HepG2 (cell line): ENCODE measurements around the gene ZNF17. TPM values are rescaled to one million over a fixed set of nuclear protein-coding genes. Genes with fewer than 3 reads are reported as not detected.

Source experiments
- DZIP1 ChIP-seq: sonication (generic); formaldehyde crosslinking; IDR thresholded peaks from 2 replicates; pipeline ENCODE4 v1.5.0; 2020; ENCODE audit warnings: mild to moderate bottlenecking, missing genetic modification reagents
- JDP2 ChIP-seq: sonication (generic); formaldehyde crosslinking; IDR thresholded peaks from 2 replicates; pipeline ENCODE4 v1.8.1; 2022; ENCODE audit warnings: missing genetic modification reagents, borderline replicate concordance
- MXD3 ChIP-seq: IDR thresholded peaks from 2 replicates; pipeline ENCODE4 v1.6.1; 2016; ENCODE audit warnings: mild to moderate bottlenecking, missing biosample characterization, missing genetic modification reagents
- NFKBIZ ChIP-seq: IDR thresholded peaks from 2 replicates; pipeline ENCODE4 v1.6.1; 2018; ENCODE audit warnings: missing genetic modification reagents, missing compliant biosample characterization
- SKIL ChIP-seq: sonication (generic); formaldehyde crosslinking; IDR thresholded peaks from 2 replicates; pipeline ENCODE4 v1.8.0; 2022; ENCODE audit warnings: missing genetic modification reagents, mild to moderate bottlenecking, moderate library complexity, borderline replicate concordance
- ZBTB33 ChIP-seq: sonication (generic); formaldehyde crosslinking; IDR thresholded peaks from 2 replicates; pipeline ENCODE4 v1.4.0; 2020; ENCODE audit warnings: missing genetic modification reagents
- ZBTB38 ChIP-seq: sonication (generic); formaldehyde crosslinking; IDR thresholded peaks from 2 replicates; pipeline ENCODE4 v1.5.1; 2020; ENCODE audit warnings: mild to moderate bottlenecking, missing genetic modification reagents
- ZNF33B ChIP-seq: sonication (generic); formaldehyde crosslinking; IDR thresholded peaks from 2 replicates; pipeline ENCODE4 v1.5.1; 2020; ENCODE audit warnings: mild to moderate bottlenecking, missing genetic modification reagents
- ZNF83 ChIP-seq: sonication (generic); formaldehyde crosslinking; IDR thresholded peaks from 2 replicates; pipeline ENCODE4 v1.4.0; 2020; ENCODE audit warnings: missing genetic modification reagents, mild to moderate bottlenecking, borderline replicate concordance
- polyA plus RNA-seq, 8 experiments: library from polyadenylated mRNA; depleted of rRNA in 3 of 8; stranded (reverse) in 7 of 8; unstranded in 1 of 8; fragments of >200 nt; fragmentation: Illumina TruSeq in 4 of 8; extraction: Trizol in 4 of 8; gene quantifications; 2 replicates each; pipeline versions ENCODE4 v1.2.1 to v1.2.3, GENCODE V29; 2011 to 2016; ENCODE audit warnings: low read depth in 4 of 8, missing spikeins in 1 of 8, mixed read lengths in 1 of 8; ENCODE audit not compliant: insufficient read depth in 1 of 8
- total RNA-seq, 5 experiments: library from RNA; depleted of rRNA; stranded (reverse); fragments of >200 nt; fragmentation: Illumina TruSeq; extraction: Trizol; gene quantifications; 2 replicates each; pipeline ENCODE4 v1.2.3, GENCODE V29; 2016; ENCODE audit warnings: low read depth in 1 of 5
- TF ChIP-seq, protein P1 (sequence below): sonication (generic); formaldehyde crosslinking; conservative IDR thresholded peaks from 2 replicates; pipeline ENCODE4 v1.4.0; 2020; ENCODE audit warnings: missing genetic modification reagents
- TF ChIP-seq, protein P2 (sequence below): sonication (generic); formaldehyde crosslinking; IDR thresholded peaks from 2 replicates; pipeline ENCODE4 v1.8.1; 2023; ENCODE audit warnings: mild to moderate bottlenecking, missing genetic modification reagents
- TF ChIP-seq, protein P3 (sequence below): sonication (generic); formaldehyde crosslinking; IDR thresholded peaks from 2 replicates; pipeline ENCODE4 v1.5.0; 2020; ENCODE audit warnings: missing genetic modification reagents
- TF ChIP-seq, protein P4 (sequence below): sonication (generic); formaldehyde crosslinking; IDR thresholded peaks from 2 replicates; pipeline ENCODE4 v1.4.0; 2020; ENCODE audit warnings: mild to moderate bottlenecking, missing genetic modification reagents

Gene ZNF17
- total and polyA plus RNA-seq, 2 of the 13 experiments (the other 11 are each of a cell fraction or from before 2014, with no cell fraction given), result 3.7 to 10.1 TPM

GRCh38 chr19:57362997-57363687 is 47.8 kb upstream of the ZNF17 start, which contains the start of the genes TRAPPC2B and ZNF547 (continued):
- TF ChIP-seq MXD3 (CRISPR knock-in tag), result 0 out of 2 replicates have a peak, but pooled peaks have one; percentile 38
- TF ChIP-seq, protein P1, sequence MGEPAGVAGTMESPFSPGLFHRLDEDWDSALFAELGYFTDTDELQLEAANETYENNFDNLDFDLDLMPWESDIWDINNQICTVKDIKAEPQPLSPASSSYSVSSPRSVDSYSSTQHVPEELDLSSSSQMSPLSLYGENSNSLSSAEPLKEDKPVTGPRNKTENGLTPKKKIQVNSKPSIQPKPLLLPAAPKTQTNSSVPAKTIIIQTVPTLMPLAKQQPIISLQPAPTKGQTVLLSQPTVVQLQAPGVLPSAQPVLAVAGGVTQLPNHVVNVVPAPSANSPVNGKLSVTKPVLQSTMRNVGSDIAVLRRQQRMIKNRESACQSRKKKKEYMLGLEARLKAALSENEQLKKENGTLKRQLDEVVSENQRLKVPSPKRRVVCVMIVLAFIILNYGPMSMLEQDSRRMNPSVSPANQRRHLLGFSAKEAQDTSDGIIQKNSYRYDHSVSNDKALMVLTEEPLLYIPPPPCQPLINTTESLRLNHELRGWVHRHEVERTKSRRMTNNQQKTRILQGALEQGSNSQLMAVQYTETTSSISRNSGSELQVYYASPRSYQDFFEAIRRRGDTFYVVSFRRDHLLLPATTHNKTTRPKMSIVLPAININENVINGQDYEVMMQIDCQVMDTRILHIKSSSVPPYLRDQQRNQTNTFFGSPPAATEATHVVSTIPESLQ (CRISPR knock-in tag), result 0 out of 2 replicates have a peak, but pooled peaks have one; percentile 48
- TF ChIP-seq, protein P2, sequence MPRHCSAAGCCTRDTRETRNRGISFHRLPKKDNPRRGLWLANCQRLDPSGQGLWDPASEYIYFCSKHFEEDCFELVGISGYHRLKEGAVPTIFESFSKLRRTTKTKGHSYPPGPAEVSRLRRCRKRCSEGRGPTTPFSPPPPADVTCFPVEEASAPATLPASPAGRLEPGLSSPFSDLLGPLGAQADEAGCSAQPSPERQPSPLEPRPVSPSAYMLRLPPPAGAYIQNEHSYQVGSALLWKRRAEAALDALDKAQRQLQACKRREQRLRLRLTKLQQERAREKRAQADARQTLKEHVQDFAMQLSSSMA (CRISPR knock-in tag), result no peak
- TF ChIP-seq, protein P3, sequence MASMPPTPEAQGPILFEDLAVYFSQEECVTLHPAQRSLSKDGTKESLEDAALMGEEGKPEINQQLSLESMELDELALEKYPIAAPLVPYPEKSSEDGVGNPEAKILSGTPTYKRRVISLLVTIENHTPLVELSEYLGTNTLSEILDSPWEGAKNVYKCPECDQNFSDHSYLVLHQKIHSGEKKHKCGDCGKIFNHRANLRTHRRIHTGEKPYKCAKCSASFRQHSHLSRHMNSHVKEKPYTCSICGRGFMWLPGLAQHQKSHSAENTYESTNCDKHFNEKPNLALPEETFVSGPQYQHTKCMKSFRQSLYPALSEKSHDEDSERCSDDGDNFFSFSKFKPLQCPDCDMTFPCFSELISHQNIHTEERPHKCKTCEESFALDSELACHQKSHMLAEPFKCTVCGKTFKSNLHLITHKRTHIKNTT (CRISPR knock-in tag), result no peak
- TF ChIP-seq ZBTB38 (CRISPR knock-in tag), result peak; percentile 90
- TF ChIP-seq, protein P4, sequence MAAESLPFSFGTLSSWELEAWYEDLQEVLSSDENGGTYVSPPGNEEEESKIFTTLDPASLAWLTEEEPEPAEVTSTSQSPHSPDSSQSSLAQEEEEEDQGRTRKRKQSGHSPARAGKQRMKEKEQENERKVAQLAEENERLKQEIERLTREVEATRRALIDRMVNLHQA (CRISPR knock-in tag), result no peak
- no peak; the same call in 1 of the 2 replicates for TF ChIP-seq NFKBIZ (CRISPR knock-in tag)
- no peak for TF ChIP-seq JDP2
- no peak for TF ChIP-seq ZNF33B
- no peak for TF ChIP-seq ZNF83
- no peak for TF ChIP-seq DZIP1
- no peak for TF ChIP-seq SKIL (CRISPR knock-in tag)
- TF ChIP-seq ZBTB33 (CRISPR knock-in tag), result no peak
